Brain pericyte (primary cell): ENCODE data around the gene HMG20A.

Source experiments
- DNase-seq: peaks from one replicate; pipeline ENCODE4 v3.0.0-alpha.2; 2012; ENCODE audit warnings: low read depth, low spot score

HMG20A gene

DNA sequence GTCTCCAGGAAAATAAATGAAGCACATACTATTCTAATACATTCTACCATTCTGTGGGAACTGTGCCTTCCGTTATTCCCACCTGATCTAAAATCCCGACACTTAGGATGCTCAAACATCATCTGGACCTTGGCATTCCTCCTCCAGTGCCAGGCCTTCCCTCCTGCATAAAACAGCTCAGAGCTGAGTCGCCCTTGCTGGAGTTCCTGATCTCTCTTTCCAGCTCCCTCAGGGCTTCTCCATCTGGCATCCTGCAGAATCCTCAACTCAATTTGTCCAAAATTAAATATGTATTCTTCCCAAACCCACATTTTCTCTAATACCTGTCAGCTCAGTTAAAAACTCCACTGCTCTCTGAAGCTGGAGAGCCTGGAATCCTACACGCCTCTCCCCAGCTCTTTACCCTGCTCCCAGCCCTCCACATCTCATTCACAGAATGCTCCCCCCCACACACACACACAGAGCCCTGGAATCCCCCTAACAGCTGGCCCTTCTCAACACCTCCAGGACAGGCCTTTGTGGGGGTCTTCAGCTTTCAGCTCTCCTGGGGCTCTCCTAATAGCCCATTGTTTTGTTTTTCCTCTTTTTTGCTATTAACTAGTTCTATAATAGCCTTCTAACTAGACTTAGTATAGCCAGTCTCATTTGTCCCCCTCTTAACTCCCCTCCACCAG lies 78.5 kb downstream of the HMG20A start:
- DNase-seq, result no peak

DNA sequence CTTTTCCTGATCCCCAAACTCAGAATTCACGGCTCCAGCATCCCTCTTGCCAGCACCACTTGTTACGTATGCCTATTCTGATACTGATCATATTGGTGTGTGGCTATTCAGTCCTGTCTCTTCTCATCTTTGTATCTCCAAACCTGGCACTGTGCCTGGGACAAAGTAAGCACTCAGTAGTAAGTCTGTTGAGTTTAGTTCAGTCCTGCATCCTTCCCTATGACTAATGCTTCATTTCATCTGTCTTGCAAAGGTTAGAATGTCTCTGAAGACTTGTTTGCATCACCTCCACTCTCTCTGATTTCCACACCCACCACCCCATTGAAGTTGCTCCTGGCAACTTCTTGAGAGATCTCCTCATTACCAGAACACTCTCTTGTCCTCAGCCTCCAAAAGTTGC lies 80.3 kb downstream of the HMG20A start:
- no peak for DNase-seq

DNA sequence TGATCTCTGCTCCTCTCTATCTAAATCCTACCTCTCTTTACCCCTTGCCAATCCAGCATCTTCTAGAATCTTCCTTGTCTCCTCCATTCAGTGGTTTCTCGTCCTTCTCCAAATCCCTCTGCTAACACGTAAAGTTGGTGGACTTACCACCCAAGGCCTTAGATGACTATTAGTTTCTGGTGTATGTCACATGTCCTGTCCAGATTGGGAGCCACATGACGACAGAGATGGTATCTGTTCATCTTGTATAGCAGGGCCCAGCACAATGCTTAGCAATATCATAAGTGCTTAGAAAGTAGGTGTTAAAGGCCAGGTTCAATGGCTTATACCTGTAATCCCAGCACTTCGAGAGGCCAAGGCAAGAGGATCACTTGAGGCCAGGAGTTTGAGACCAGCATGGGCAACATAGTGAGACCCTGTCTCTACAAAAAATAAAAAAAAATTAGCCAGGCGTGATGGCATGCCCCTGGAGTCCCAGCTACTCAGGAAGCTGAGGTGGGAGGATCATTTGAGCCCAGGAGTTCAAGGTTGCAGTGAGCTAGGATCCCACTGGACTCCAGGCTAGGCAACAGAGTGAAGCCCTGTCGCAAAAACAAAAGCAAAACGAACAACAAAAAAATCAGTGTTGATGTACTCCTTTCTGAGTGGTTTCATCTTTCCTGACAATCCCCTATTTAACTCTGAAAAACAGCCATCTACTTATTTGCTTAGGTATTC lies 81.8 kb downstream of the HMG20A start:
- DNase-seq, result no peak

DNA sequence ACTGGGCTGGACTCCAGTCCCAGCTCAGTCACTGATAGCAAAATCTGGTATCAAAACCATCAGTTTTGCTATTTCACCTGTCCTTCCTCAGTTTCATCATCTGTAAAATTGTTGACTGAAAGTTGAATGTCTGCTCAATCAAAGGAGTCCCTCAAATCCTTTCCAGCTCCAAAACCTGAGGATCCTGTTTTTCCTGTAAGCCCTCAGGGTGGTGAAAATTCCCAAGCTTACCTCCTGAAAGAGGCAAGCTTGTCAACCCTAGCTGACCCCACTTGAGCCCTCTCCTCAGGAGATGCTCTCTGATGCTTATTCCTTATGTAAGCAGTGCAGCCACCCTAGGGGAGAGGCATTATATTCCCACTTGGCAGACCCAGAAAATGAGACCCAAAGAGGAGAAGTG lies 82.6 kb downstream of the HMG20A start:
- no peak for DNase-seq

DNA sequence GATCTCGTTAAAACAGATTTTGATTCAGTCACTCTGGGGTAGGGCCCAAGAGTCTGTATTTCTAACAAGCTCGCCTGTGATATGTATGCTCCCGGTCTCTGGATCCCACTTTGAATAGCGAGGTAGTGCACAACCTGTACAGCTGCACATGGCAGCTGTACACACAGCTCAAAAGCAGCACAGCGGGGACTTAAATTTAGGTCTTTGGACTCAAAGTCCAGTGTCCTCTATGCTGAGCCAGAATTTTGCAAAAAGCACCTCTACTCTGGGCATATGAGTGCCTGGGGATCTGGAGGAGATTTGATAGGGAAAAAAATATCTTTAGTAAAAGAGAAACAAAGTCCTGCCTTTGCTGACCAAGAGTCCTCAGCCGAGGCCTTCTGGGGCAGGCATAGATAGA lies 83.1 kb downstream of the HMG20A start:
- DNase-seq, result no peak

DNA sequence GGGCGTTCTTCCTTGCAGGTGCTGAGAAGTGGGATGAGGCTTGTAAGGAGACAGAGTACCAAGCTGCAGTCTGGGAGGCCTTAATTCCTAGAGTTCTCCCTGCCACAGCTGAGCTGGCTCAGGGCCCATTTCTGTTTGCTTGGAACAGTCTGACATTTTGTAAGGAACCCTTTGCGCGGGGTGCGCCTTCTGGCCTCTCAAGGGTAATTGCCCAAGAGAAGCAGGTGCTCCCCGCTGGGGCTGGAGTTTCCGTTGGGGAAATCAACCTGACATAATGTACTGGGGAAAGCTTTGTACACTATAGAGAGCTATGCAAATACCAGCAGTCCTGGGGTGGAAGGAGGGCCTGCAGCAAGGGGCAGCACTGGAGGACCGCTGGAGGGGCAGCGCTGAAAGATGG lies 83.6 kb downstream of the HMG20A start:
- DNase-seq, result no peak

DNA sequence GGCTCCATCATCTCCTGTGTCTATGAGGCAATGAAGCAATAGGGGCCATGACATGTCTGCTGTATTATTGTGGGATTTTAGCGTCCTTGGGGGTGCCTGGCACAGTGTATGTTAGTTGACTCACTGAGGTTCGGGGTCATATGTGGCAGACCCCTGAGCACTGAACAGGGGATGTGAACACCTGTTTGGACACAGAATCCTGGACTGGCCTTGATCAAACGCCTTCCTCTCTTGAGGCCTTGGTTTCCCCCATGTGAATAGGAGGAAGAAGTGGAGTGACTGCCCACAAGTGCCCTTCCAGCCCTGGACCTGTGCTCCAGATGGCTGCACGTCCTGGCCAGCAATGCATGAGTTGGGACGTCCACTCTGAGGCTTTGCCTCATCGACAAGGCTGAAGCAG lies 84.2 kb downstream of the HMG20A start:
- DNase-seq, result no peak

DNA sequence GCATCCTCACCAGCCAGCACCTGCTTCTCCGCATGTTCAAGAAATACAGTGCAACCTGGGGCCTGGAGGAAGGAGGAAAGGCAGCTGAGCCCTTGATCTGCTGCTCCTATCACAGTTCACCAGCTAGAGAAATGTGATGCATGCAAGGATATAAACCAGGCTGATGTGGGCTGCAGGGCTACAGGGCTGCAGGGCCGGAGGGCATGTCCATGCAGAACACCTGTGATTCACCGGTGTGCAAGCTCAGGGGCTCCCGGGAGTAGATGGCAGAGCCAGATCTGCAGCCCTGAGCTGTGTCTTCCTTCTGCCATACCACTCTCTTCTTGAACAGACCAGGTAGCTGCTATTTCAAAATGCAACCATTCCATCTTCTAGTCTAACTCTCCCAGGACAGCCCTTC lies 84.9 kb downstream of the HMG20A start:
- no peak for DNase-seq

DNA sequence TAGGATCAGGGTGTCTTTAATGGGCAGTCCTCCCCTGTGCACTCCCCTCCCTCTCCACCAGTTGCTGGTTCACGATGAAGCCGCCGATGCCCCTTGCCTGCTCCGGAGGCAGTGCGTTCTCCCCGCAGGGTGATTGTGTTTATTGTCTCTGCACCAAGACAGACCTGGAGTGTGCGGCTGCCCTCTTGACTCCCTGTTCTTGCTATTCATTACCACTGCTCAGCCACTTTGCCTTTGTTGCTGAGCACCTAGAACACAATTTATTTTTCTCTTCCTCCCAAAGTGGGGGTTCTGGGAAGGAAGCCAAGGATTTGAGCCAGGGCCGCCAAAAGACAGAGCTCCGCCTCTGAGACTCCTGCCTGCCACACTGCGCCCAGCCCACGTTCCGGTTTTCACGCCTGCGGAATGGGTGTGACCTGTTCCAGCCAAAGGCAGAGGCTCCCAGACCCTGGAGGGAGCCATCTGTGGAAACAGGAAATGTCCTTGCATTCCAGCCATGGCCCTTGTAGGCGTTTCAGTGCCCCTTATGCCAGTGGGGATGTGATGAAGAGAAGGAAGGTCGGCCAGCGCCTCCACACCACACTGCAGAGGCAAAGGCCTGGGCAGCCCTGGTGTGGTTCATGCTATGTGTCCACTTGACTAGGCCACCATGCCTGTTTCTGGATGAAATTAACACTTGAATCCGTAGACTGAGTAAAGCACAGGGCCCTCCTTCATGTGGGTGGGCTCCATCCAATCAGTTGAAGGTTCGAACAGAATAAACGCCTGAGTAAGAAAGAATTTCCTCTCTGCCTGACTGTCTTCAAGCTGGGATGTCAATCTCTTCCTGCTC lies 85.8 kb downstream of the HMG20A start:
- no peak for DNase-seq

DNA sequence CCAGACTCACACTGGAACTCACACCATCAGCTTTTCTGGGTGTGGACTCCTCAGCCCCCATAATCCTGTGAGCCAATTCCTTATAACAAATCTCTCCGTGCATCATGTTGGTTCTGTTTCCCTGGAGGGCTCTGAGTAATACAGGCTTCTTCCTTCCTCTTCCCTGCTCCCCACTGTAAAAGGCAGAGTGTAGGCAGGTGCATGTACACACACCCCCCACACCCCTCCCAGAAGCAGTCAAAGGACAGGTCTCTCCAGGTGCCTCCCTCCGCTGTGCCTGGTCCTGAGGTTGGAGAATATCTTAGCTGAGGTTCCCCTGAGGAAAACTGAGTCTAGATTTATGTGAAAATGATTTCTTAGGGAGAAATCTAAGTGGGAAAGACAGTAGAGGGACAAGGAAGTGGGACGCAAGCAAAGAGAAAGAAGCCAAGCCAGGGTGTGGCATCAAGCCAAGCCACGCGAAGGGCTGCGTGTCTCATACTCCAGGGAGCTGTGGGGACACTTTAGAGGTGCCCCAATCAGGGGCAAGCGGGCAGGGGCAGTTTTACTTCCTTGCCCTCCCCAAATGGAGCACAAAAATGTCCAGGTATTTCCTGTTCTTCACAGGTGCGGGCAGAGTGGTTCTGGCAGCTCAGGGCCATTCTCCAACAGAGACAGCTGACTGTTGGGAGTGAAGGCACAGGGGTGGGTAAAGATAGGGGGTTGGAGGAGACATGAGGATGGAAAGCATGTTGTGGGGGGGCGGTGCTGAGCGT lies 86.6 kb downstream of the HMG20A start:
- no peak for DNase-seq

DNA sequence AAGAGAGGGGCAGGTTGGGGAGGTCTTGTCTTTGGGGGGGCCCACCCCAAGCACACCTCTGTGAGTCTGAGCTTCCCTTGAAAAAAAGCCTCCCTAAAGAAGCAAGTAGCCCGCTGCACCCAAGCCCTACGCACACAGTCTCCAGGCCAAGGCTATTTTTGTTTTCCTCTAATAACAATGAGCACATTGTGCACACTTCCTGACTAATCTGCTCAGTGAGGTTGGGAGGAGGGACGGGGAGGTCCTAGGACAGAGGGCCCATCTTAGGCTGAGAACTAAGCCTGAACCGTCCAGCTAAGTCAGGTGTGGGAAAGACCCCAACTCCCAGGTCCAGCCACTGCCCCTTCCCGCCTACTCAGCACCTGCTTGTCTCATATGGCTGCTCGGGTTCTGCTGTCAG lies 87.2 kb downstream of the HMG20A start:
- no peak for DNase-seq

DNA sequence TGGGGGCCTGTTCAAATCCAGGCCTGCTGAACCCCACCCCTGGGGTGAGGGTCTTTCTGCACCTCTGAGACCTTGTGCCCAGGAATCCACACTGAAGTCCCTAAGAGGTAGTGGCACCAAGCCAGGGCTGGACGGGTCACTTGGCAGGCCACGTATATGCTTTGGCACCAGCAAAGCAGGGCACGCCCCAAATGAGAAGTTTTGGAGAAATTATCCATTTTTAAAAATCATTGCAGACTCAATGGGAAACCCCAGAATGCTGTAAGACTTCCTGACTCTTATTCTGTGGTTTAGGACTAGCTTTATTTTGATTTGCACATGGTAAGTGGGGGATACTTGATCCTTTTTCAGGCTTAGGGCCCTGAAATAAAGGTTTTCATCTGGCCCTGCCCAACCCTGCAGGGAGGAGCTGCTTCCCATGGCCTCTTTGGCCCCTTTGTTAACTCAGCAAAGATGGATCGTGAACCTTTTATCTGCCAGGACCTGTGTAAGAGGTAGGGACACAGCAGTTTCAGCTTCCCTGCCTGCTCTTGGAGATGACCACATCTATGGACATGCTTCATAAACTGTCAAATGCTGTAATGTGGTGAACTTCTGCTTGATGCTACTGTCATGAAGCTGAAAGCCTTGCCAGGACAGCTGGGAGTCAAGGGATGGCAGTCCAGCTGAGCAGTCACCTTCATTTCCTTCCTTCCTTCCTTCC lies 88.0 kb downstream of the HMG20A start:
- DNase-seq, result no peak

DNA sequence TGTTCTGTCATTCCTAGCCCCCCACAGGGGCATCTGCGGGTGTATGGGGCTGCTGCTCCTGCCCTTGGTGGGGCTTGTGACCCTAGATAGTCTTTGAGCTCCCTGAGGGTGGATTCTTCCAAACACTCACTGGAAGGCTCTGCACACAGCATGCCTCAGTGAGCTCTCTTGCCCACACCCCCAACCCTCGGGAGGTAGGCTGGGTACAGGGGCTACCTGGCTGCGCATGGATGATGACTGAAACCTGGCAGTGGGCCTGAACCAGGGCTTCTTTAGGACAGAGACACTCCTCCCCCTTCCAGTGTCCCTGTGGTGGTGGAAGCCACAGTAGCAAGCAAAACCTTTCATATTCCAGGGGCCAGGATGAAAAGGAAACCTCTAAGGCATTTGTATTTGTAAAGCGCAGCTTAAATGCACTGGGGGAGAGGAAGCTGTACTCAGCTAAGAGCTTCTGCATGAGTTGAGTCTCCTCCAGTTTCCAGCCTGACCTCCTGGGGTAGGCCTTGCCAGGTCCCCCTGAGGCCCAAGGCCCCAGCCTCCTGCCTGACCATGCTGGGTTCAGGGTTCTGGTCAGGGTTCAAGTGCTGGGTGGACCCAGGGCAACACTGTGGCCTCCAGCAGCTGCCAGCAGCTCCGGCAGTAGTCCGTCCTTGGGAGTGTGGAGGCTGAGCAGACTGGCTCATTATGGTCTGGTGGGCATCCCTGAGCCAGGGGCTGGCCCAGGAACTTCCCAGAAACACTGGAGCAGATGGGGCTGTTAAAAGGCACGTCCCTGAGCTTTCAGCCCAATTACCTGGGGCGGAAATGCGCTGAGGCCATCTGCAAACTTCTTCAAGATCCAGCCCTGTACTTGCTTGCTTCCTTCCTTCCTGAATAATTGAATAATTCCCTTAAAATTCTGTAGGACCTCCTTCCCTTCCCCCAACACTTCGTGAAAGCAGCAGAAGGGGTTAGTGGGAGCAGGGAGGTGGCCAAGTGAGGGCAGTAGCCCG lies 89.7 kb downstream of the HMG20A start:
- no peak for DNase-seq

DNA sequence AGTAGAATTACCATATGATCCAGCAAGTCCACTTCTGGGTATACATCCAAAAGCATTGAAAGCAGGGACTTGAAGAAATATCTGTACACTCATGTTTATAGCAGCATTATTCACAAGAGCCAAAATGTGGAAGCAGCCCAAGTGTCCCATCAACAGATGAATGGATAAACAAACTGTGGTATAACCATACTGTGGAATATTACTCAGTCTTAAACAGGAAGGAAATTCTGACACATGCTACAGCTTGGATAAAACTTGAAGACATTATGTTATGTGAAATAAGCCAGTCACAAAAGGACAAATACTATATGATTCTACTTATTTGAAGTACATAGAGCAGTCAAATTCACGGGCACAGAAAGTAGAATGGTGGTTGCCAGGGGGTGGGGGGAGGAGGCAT lies 91.2 kb downstream of the HMG20A start:
- no peak for DNase-seq

DNA sequence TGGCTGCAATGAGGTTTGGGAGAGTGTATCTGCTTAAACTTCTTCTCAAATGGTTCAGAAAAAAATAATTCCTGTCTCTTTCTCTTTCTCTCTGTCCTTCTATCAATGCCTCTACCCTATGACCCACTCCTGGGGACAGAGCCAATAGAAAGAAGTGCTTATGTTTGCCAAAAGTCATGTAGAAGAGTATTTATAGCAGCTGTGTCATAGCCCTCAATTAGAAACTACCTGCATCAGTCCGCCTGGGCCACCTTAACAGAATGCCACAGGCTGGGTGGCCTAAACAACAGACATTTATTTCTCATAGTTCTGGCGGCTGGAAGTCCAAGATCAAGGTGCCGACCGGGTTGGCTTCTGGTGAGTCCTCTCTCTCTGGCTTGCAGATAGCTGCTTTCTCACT lies 92.5 kb downstream of the HMG20A start:
- no peak for DNase-seq

DNA sequence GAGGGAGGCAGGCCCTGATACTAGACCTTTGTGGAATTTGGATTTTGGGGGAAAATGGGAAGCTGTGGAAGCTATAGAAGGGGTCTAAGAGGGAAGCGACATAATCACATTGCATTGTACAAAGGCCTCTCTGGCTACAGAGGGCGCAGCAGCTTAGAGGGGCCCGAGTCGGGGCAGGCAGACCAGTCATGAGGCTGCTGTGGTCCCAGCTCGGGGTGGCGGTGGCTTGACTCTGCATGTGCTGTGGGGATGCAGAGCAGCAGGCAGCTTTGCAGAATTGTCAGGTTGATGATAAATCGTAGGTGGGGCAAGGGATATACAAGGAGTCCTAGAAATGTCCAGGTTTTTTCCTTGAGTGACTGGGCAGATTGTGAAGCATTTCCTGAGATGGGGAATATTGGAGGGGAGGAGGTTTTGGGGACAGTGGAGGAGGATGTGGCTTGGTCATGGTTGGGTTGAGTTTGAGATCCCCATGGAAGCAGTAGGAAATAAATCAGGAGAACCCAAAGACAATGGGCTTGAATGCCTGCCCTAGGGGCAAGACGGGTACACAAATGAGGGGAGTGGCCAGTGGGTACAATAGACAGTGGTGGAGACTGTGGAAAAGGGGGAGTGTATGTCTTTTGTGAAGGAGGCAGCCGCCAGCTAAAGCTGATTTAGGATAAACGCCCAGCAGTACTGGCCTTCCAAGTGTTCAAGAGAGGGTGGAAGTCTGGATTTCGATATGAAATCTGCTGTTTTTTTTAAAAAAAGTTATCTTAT lies 94.1 kb downstream of the HMG20A start:
- DNase-seq, result no peak

DNA sequence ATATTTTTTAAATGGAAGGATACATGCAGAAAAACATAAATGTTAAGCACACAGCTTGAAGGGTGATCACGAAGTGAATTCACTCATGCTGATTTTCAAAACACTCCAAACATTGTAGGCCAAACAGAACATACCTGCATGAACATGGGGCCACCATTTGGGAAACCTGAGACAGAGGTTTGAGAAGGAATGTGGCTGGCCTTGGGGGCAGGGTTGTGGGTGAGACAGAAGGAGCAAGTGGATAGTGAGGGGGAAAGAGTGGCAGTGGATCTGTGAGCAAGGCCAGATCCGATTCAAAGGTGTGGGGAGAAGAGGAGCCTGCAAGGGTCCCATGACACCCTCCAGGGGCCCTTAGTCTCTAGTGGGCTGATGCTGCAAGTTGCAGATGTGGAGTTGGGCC lies 94.9 kb downstream of the HMG20A start:
- DNase-seq, result no peak

DNA sequence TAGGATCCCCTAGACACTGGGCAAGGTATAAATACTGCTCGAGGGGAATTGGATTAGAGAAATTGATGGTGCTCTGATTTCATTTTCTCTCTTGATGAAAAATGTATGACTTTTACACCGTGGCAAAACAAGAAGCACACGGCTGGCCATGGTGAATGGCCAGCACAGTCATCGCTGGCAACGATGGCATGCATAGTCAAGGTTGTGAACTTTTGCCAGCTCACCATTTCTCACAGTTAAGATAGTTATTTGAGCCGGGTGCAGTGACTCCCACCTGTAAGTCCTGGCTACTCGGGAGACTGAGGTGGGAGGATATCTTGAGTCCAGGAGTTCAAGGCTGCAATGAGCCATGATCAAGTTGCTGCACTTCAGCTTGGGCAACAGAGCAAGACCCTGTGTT lies 95.4 kb downstream of the HMG20A start:
- no peak for DNase-seq

DNA sequence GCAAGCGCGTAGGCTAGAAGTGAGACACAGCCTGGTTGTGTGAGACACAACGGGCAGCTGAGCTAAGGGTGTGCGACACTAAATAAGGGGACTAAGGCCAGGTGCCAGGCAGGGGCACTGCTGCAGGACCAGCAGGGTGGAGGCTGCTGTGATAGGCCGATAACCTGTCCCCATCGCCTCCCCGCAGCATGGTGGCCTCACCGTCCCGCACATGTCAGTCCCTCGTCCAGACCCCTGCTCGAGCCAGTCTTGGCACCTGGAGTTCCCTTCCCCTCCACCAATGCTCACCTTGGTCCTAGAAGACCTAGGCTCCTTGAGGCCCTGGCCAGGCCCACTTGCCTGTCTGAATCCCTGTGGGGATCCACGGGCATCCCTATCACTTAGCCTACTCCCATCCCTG lies 96.1 kb downstream of the HMG20A start:
- no peak for DNase-seq
